WTC11 (cell line): ENCODE data around the gene ACTR3C.

ENCODE experiments used
- AR ChIP-seq: fragments of 250-450 bp; sonication (Bioruptor Pico); IDR thresholded peaks from 2 replicates; pipeline ENCODE4 v1.9.0; 2021; ENCODE audit warnings: mild to moderate bottlenecking
- ATF2 ChIP-seq: sonication (generic); formaldehyde crosslinking; IDR thresholded peaks from 2 replicates; pipeline ENCODE4 v1.8.1; 2022; ENCODE audit warnings: low read depth, missing genetic modification reagents, borderline replicate concordance
- CTCF ChIP-seq: fragments of 200-600 bp; IDR thresholded peaks from 2 replicates; pipeline ENCODE4 v1.8.0; 2022; ENCODE audit warnings: antibody characterized with exemption
- ELF4 ChIP-seq: sonication (generic); formaldehyde crosslinking; IDR thresholded peaks from 2 replicates; pipeline ENCODE4 v1.8.1; 2022; ENCODE audit warnings: low read depth, mild to moderate bottlenecking, moderate library complexity, missing genetic modification reagents
- EMX1 ChIP-seq: fragments of 250-450 bp; sonication (Bioruptor Pico); IDR thresholded peaks from 2 replicates; pipeline ENCODE4 v1.8.0; 2021; ENCODE audit warnings: mild to moderate bottlenecking
- ESRRA ChIP-seq: sonication (generic); formaldehyde crosslinking; IDR thresholded peaks from 2 replicates; pipeline ENCODE4 v1.8.1; 2022; ENCODE audit warnings: mild to moderate bottlenecking, missing genetic modification reagents, borderline replicate concordance
- JUN ChIP-seq: sonication (generic); formaldehyde crosslinking; IDR thresholded peaks from 2 replicates; pipeline ENCODE4 v1.8.0; 2023; ENCODE audit warnings: mild to moderate bottlenecking, missing genetic modification reagents
- NFYB ChIP-seq: sonication (generic); formaldehyde crosslinking; conservative IDR thresholded peaks from 2 replicates; pipeline ENCODE4 v1.8.0; 2022; ENCODE audit warnings: low read depth, missing genetic modification reagents
- NR3C1 ChIP-seq: sonication (generic); formaldehyde crosslinking; conservative IDR thresholded peaks from 2 replicates; pipeline ENCODE4 v1.8.1; 2023; ENCODE audit warnings: low read depth, mild to moderate bottlenecking, missing genetic modification reagents
- PREB ChIP-seq: sonication (generic); formaldehyde crosslinking; IDR thresholded peaks from 2 replicates; pipeline ENCODE4 v1.8.1; 2022; ENCODE audit warnings: mild to moderate bottlenecking, missing genetic modification reagents, moderate library complexity, borderline replicate concordance
- TEAD4 ChIP-seq: sonication (generic); formaldehyde crosslinking; IDR thresholded peaks from 2 replicates; pipeline ENCODE4 v1.8.0; 2022; ENCODE audit warnings: mild to moderate bottlenecking, missing genetic modification reagents
- USF1 ChIP-seq: sonication (generic); formaldehyde crosslinking; IDR thresholded peaks from 2 replicates; pipeline ENCODE4 v1.8.0; 2022; ENCODE audit warnings: mild to moderate bottlenecking, missing genetic modification reagents
- ZNF317 ChIP-seq: sonication (generic); formaldehyde crosslinking; IDR thresholded peaks from 2 replicates; pipeline ENCODE4 v1.8.1; 2023; ENCODE audit warnings: low read depth, mild to moderate bottlenecking, moderate library complexity, missing genetic modification reagents, borderline replicate concordance
- ZNF532 ChIP-seq: fragments of 250-450 bp; sonication (Bioruptor Pico); IDR thresholded peaks from 2 replicates; pipeline ENCODE4 v1.9.0; 2021; ENCODE audit warnings: mild to moderate bottlenecking, borderline replicate concordance

- TF ChIP-seq NFYB (CRISPR knock-in tag) = no peak
- no peak for TF ChIP-seq PREB (CRISPR knock-in tag)
- TF ChIP-seq JUN (CRISPR knock-in tag) = no peak
- no peak for TF ChIP-seq CTCF
- no peak for TF ChIP-seq TEAD4 (CRISPR knock-in tag)
- no peak for TF ChIP-seq NR3C1 (CRISPR knock-in tag)
- no peak for TF ChIP-seq ATF2 (CRISPR knock-in tag)
- no peak for TF ChIP-seq ZNF532 (CRISPR knock-in tag)
- no peak for TF ChIP-seq EMX1 (CRISPR knock-in tag)
- no peak for TF ChIP-seq USF1 (CRISPR knock-in tag)
- TF ChIP-seq ESRRA (CRISPR knock-in tag) = no peak
- no peak for TF ChIP-seq ELF4
- no peak for TF ChIP-seq AR (CRISPR knock-in tag)
- TF ChIP-seq ZNF317 (CRISPR knock-in tag) = no peak
Measured at GRCh38 chr7:150372271-150373048, 49.1 kb upstream of the ACTR3C start.
